Panc1 (cell line): Measurements from ENCODE around the gene SLC27A5. TPM values are rescaled to one million over a fixed set of nuclear protein-coding genes. Genes with fewer than 3 reads are reported as not detected.

Experiments used
- ATAC-seq: fragments of 200-7000 bp; cut with Tn5 transposase; 2 replicates; pipeline ENCODE4 v1.9.1; 2020; ENCODE audit warnings: mild to moderate bottlenecking, moderate library complexity
- BruUV-seq: library from RNA; stranded (reverse); fragments of 400-500 nt; replicated peaks from 2 replicates; lab custom pipeline; 2021; lab: Mats Ljungman, UMichigan
- CTCF ChIA-PET: fragments of 300-600 bp; sonication (Branson Sonifier 250); formaldehyde crosslinking; loops from one replicate; lab custom pipeline; 2022; ENCODE audit warnings: antibody characterized with exemption; lab: Charles Lee
- POLR2A ChIA-PET: fragments of 300-600 bp; sonication (Branson Sonifier 250); formaldehyde crosslinking; loops from one replicate; lab custom pipeline; 2022; ENCODE audit warnings: antibody characterized with exemption; lab: Charles Lee
- DNase-seq: peaks from one replicate; pipeline ENCODE4 v3.0.0-alpha.2; 2010; ENCODE audit warnings: low read depth, low spot score
- H3K27ac ChIP-seq: 2 replicates; pipeline ENCODE4 v1.5.1; 2011; ENCODE audit warnings: mild to moderate bottlenecking, low read length, inconsistent platforms
- H3K27me3 ChIP-seq: fragments of 200-500 bp; sonication (Bioruptor generic); 2 replicates; pipeline ENCODE4 v1.6.0; 2014; ENCODE audit warnings: low read length, inconsistent platforms; ENCODE audit not compliant: control insufficient read depth, insufficient read depth
- H3K36me3 ChIP-seq: fragments of 200-500 bp; sonication (Bioruptor generic); 2 replicates; pipeline ENCODE4 v1.5.1; 2014; ENCODE audit warnings: inconsistent platforms, mild to moderate bottlenecking, low read length, moderate library complexity; ENCODE audit not compliant: control insufficient read depth, insufficient read depth
- H3K4me1 ChIP-seq: 2 replicates; pipeline ENCODE4 v1.5.1; 2011; ENCODE audit warnings: inconsistent platforms, mild to moderate bottlenecking, low read length, moderate library complexity; ENCODE audit not compliant: control insufficient read depth, insufficient read depth
- H3K4me3 ChIP-seq, 2 experiments: 2 replicates each; pipeline ENCODE4 v1.5.1; 2011 to 2012; ENCODE audit warnings: low read depth in 2 of 2, low read length in 2 of 2, mild to moderate bottlenecking in 2 of 2, inconsistent platforms in 1 of 2, moderate library complexity in 1 of 2
- H3K9me3 ChIP-seq: fragments of 200-500 bp; sonication (Bioruptor generic); 2 replicates; pipeline ENCODE4 v1.5.1; 2014; ENCODE audit warnings: low read depth, mild to moderate bottlenecking, inconsistent platforms, low read length, moderate library complexity; ENCODE audit not compliant: control insufficient read depth, insufficient read depth
- CTCF ChIP-seq: fragments of 450-650 bp; IDR thresholded peaks from 2 replicates; pipeline ENCODE4 v1.5.1; 2017; ENCODE audit warnings: mild to moderate bottlenecking
- POLR2AphosphoS5 ChIP-seq: IDR thresholded peaks from 2 replicates; pipeline ENCODE4 v1.6.1; 2012; ENCODE audit warnings: mild to moderate bottlenecking, low read depth, low read length, moderate library complexity
- REST ChIP-seq, 2 experiments: IDR thresholded peaks; 2 replicates each; pipeline ENCODE4 v1.6.1; 2011 to 2012; ENCODE audit warnings: low read depth in 2 of 2, control low read depth in 1 of 2, low read length in 1 of 2, mild to moderate bottlenecking in 1 of 2, moderate library complexity in 1 of 2; ENCODE audit not compliant: insufficient read depth in 1 of 2
- SIN3A ChIP-seq: IDR thresholded peaks from 2 replicates; pipeline ENCODE4 v1.6.1; 2012; ENCODE audit warnings: low read depth, mild to moderate bottlenecking, low read length, moderate library complexity, borderline replicate concordance; ENCODE audit not compliant: insufficient read depth
- TCF7L2 ChIP-seq: IDR thresholded peaks from 2 replicates; pipeline ENCODE4 v1.6.1; 2011; ENCODE audit warnings: mild to moderate bottlenecking, low read depth, low read length, inconsistent platforms
- in situ Hi-C: cut with HindIII; loops from 2 replicates; pipeline ENCODE4 v1.10.0; 2016; ENCODE audit warnings: low sequenced_read_pairs, low pct_unique_long_range_greater_than_20kb
- intact Hi-C: fragments of 100-400 bp; cut with micrococcal nuclease; formaldehyde crosslinking; loops from one replicate; pipeline ENCODE4 v1.10.0; 2022; ENCODE audit not compliant: unreplicated experiment
- total RNA-seq: library from RNA; stranded (reverse); gene quantifications from one replicate; pipeline ENCODE4 v1.2.1, GENCODE V29; 2021; ENCODE audit not compliant: unreplicated experiment

Gene SLC27A5
- total RNA-seq, 1 experiment from 2014 or later: 10.7 TPM

- POLR2A ChIA-PET: interaction anchor here (0.6 to 1.6 kb wide), 2 partner anchors 25 to 671 kb away, joined by 4 to 7 read pairs; partner anchors contain the start of gene TRIM28
- CTCF ChIA-PET: interaction anchor here (0.5 to 3.0 kb wide), 2 partner anchors 16 to 25 kb away, joined by 3 to 11 read pairs; partner anchors contain the start of gene TRIM28
- ATAC-seq: no peak
- H3K27me3 ChIP-seq: no peaks in the 10 kb centered on the region
- no peaks in the 10 kb centered on the region for H3K9me3 ChIP-seq
- intact Hi-C loops: loop anchor here (1.0 kb wide), 1 partner anchor 37 kb away; the partner anchor contains the start of gene CHMP2A
- H3K36me3 ChIP-seq: peaks cover 3% of the 10 kb centered on the region; the same call in 1 of the 2 replicates
- peaks cover 37% of the 10 kb centered on the region for H3K4me1 ChIP-seq
- no TSS peak for BruUV-seq
- H3K27ac ChIP-seq: peak overlapping the region; percentile 99
- in situ Hi-C loops: no loop called here
- peak overlapping the region; percentile 72 to 98 for H3K4me3 ChIP-seq
- TF ChIP-seq SIN3A: no peak
- no peak for TF ChIP-seq POLR2AphosphoS5
- no peak for TF ChIP-seq CTCF
- no peak for TF ChIP-seq TCF7L2
- TF ChIP-seq REST (IDR thresholded peaks at IDR 0.05; ENCODE audit: insufficient read depth in 1 of 2, low read depth in 2 of 2, low read length in 1 of 2): no peak
- DNase-seq: no peak
Measured at GRCh38 chr19:58518256-58519086, 6.7 kb upstream of the SLC27A5 start.

GRCh38 chr19:58516964-58517833 lies 5.4 kb upstream of the SLC27A5 start:
- intact Hi-C loops (no loop called here), in situ Hi-C loops (no loop called here)
- no peak for DNase-seq
- Histone ChIP-seq H3K4me3 (no peak overlapping the region), H3K9me3 (no peaks in the 10 kb centered on the region), H3K36me3 (peaks cover 3% of the 10 kb centered on the region; the same call in 1 of the 2 replicates), H3K27me3 (no peaks in the 10 kb centered on the region), H3K4me1 (peaks cover 38% of the 10 kb centered on the region), H3K27ac (no peak overlapping the region; the same call in 1 of the 2 replicates)
- no peak for TF ChIP-seq SIN3A
- TF ChIP-seq TCF7L2: no peak
- no peak for TF ChIP-seq REST (IDR thresholded peaks at IDR 0.05; ENCODE audit: insufficient read depth in 1 of 2, low read depth in 2 of 2, low read length in 1 of 2)
- peak; percentile 77 for TF ChIP-seq CTCF
- TF ChIP-seq POLR2AphosphoS5: no peak
- no TSS peak for BruUV-seq
- CTCF ChIA-PET: no interaction called here
- POLR2A ChIA-PET: no interaction called here
- no peak for ATAC-seq
